ENCODE data around the gene PINLYP. TPM values are rescaled to one million over a fixed set of nuclear protein-coding genes. Genes with fewer than 3 reads are reported as not detected.
"Not testable (repeated sequence)": the region's sequence is repeated elsewhere in the genome, so short reads cannot be mapped to it uniquely, and the experiment has no call there.

The PINLYP gene
- polyA plus RNA-seq, 1 of the 3 experiments (the other 2 are of a cell fraction) = 5.5 TPM

- no peak overlapping the region for H2AFZ ChIP-seq (ENCODE audit: low read depth)
- WGBS (ENCODE audit: low lambda C conversion rate) = 80% methylated on average over 2 of the region's 2 CpGs
- H3K36me3 ChIP-seq (replicated peaks in 1 of 2; ENCODE audit: control insufficient read depth in 1 of 2, insufficient read depth in 2 of 2, low read length in 1 of 2) = peaks cover 15 to 20% of the 10 kb centered on the region in 2 experiments
- H4K20me1 ChIP-seq (ENCODE audit: insufficient read depth) = no peaks in the 10 kb centered on the region
- peaks cover 3% of the 10 kb centered on the region for H3F3A ChIP-seq (replicated peaks; ENCODE audit: insufficient read depth)
- no peak overlapping the region for H3K4me3 ChIP-seq (ENCODE audit: low read depth in 2 of 2, low read length in 1 of 2)
- H3K27me3 ChIP-seq (ENCODE audit: insufficient read depth) = no peaks in the 10 kb centered on the region
- peak; percentile 64; the same call in 1 of the 2 replicates for TF ChIP-seq MXI1 (IDR thresholded peaks at IDR 0.05; ENCODE audit: low read depth, low read length)
- TF ChIP-seq YY1 (IDR thresholded peaks at IDR 0.05; ENCODE audit: low read depth) = no peak
- TF ChIP-seq IRF3 (IDR thresholded peaks at IDR 0.05; ENCODE audit: low read depth, low read length) = no peak
- no peak for TF ChIP-seq SMC3 (IDR thresholded peaks at IDR 0.05; ENCODE audit: low read depth, low read length)
- no peak for TF ChIP-seq SIN3A (IDR thresholded peaks at IDR 0.05; ENCODE audit: borderline replicate concordance, low read depth, low read length)
- no peak for TF ChIP-seq EZH2phosphoT487 (IDR thresholded peaks at IDR 0.05; ENCODE audit: borderline replicate concordance, low read depth)
- TF ChIP-seq GATA2 (CRISPR knock-in tag; IDR thresholded peaks at IDR 0.05) = peak; percentile 49
- no peak for TF ChIP-seq FOXJ3 (CRISPR knock-in tag; IDR thresholded peaks at IDR 0.05)
- ChIA-PET CTCF (interaction anchor here (0.7 to 4.3 kb wide), 3 partner anchors 8 to 47 kb away, joined by 3 to 25 read pairs (median 3); no protein-coding TSS in a partner anchor), POLR2A (interaction anchor here (0.6 kb wide), 1 partner anchor 213 kb away, joined by 3 read pairs; no protein-coding TSS in a partner anchor)
- no peak overlapping the region for H3K4me2 ChIP-seq
- H3K79me2 ChIP-seq (ENCODE audit: insufficient read depth) = peaks cover 21% of the 10 kb centered on the region; the same call in 1 of the 2 replicates
- no peaks in the 10 kb centered on the region for H3K9me2 ChIP-seq
- H3K9ac ChIP-seq = no peak overlapping the region
- DNase-seq = peak; percentile 53
- no peaks in the 10 kb centered on the region for H3K9me3 ChIP-seq
- peak overlapping the region in 1 of 2 experiments; percentile 58; a peak in 2 of 4 replicates for H3K27ac ChIP-seq (ENCODE audit: low read depth in 2 of 2, low read length in 1 of 2)
- H3K4me1 ChIP-seq (ENCODE audit: control insufficient read depth in 1 of 2, insufficient read depth in 2 of 2, low read depth in 1 of 2, low read length in 1 of 2) = peaks cover 0 to 14% of the 10 kb centered on the region in 2 experiments; a peak in 1 of 4 replicates
Measured at GRCh38 chr19:43586346-43586745, 10.7 kb downstream of the PINLYP start.

- DNase-seq = not testable (repeated sequence)
Measured at GRCh38 chr19:43587029-43587428, 11.4 kb downstream of the PINLYP start.

GRCh38 chr19:43589277-43589676 is 13.7 kb downstream of the PINLYP start:
- DNase-seq = no peak
- H3K79me2 ChIP-seq (ENCODE audit: insufficient read depth) = peaks cover 42% of the 10 kb centered on the region
- H3K9me2 ChIP-seq = no peaks in the 10 kb centered on the region
- no peak overlapping the region for H3K4me3 ChIP-seq (ENCODE audit: low read depth in 2 of 2, low read length in 1 of 2)
- H3K9me3 ChIP-seq = no peaks in the 10 kb centered on the region
- H2AFZ ChIP-seq (ENCODE audit: low read depth) = no peak overlapping the region
- no peaks in the 10 kb centered on the region for H3K27me3 ChIP-seq (ENCODE audit: insufficient read depth)
- H3F3A ChIP-seq (replicated peaks; ENCODE audit: insufficient read depth) = no peaks in the 10 kb centered on the region
- POLR2A ChIA-PET = no interaction called here
- H3K36me3 ChIP-seq (replicated peaks in 1 of 2; ENCODE audit: control insufficient read depth in 1 of 2, insufficient read depth in 2 of 2, low read length in 1 of 2) = peaks cover 25 to 36% of the 10 kb centered on the region in 2 experiments
- CTCF ChIA-PET = interaction anchor here (1.4 to 1.7 kb wide), 3 partner anchors 34 to 63 kb away, joined by 4 to 8 read pairs (median 4); no protein-coding TSS in a partner anchor
- no peak overlapping the region for H3K4me2 ChIP-seq
- 87% methylated on average over 5 of the region's 5 CpGs for WGBS (ENCODE audit: low lambda C conversion rate)
- H3K4me1 ChIP-seq (ENCODE audit: control insufficient read depth in 1 of 2, insufficient read depth in 2 of 2, low read depth in 1 of 2, low read length in 1 of 2) = peaks cover 6 to 14% of the 10 kb centered on the region in 2 experiments; a peak in 2 of 4 replicates
- H3K9ac ChIP-seq = no peak overlapping the region
- H4K20me1 ChIP-seq (ENCODE audit: insufficient read depth) = peaks cover 6% of the 10 kb centered on the region; the same call in 1 of the 2 replicates
- no peak overlapping the region for H3K27ac ChIP-seq (ENCODE audit: low read depth in 2 of 2, low read length in 1 of 2)
- TF ChIP-seq ZBTB33 (IDR thresholded peaks at IDR 0.05; ENCODE audit: borderline replicate concordance, low read depth) (no peak), FOXJ3 (CRISPR knock-in tag; IDR thresholded peaks at IDR 0.05) (no peak), TAF1 (IDR thresholded peaks at IDR 0.05; ENCODE audit: borderline replicate concordance, low read depth, low read length) (no peak), MEF2A (IDR thresholded peaks at IDR 0.05; ENCODE audit: borderline replicate concordance, low read depth) (no peak), RFX5 (IDR thresholded peaks at IDR 0.05; ENCODE audit: low read length) (no peak), CHD2 (IDR thresholded peaks at IDR 0.05; ENCODE audit: low read length, partially characterized antibody) (no peak), SMC3 (IDR thresholded peaks at IDR 0.05; ENCODE audit: low read depth, low read length) (no peak), TCF12 (IDR thresholded peaks at IDR 0.05) (no peak), USF1 (IDR thresholded peaks at IDR 0.05; ENCODE audit: borderline replicate concordance, low read depth) (no peak), JUND (IDR thresholded peaks at IDR 0.05) (no peak), RCOR1 (IDR thresholded peaks at IDR 0.05; ENCODE audit: low read length) (no peak), EZH2phosphoT487 (IDR thresholded peaks at IDR 0.05; ENCODE audit: borderline replicate concordance, low read depth) (no peak), RAD21 (IDR thresholded peaks at IDR 0.05; ENCODE audit: low read length) (no peak), YY1 (IDR thresholded peaks at IDR 0.05; ENCODE audit: low read depth) (no peak)

More at GRCh38 chr19:43587029-43587428, 11.4 kb downstream of the PINLYP start:
- H3K4me1 ChIP-seq (ENCODE audit: control insufficient read depth in 1 of 2, insufficient read depth in 2 of 2, low read depth in 1 of 2, low read length in 1 of 2); H3K9me2 ChIP-seq; H3K9me3 ChIP-seq; H3K4me3 ChIP-seq (ENCODE audit: low read depth in 2 of 2, low read length in 1 of 2); H3K27ac ChIP-seq (ENCODE audit: low read depth in 2 of 2, low read length in 1 of 2); H3K27me3 ChIP-seq (ENCODE audit: insufficient read depth); H3K4me2 ChIP-seq; H3K9ac ChIP-seq; H2AFZ ChIP-seq (ENCODE audit: low read depth); H3F3A ChIP-seq (replicated peaks; ENCODE audit: insufficient read depth); H4K20me1 ChIP-seq (ENCODE audit: insufficient read depth): not testable (repeated sequence)
- WGBS (ENCODE audit: low lambda C conversion rate) = 91% methylated on average over 3 of the region's 3 CpGs
- POLR2A ChIA-PET = interaction anchor here (0.6 kb wide), 1 partner anchor 212 kb away, joined by 3 read pairs; no protein-coding TSS in a partner anchor
- Histone ChIP-seq H3K36me3 (replicated peaks in 1 of 2; ENCODE audit: control insufficient read depth in 1 of 2, insufficient read depth in 2 of 2, low read length in 1 of 2) (peaks cover 19 to 25% of the 10 kb centered on the region in 2 experiments), H3K79me2 (ENCODE audit: insufficient read depth) (peaks cover 28% of the 10 kb centered on the region; the same call in 1 of the 2 replicates)
- CTCF ChIA-PET = interaction anchor here (0.7 to 4.3 kb wide), 3 partner anchors 7 to 48 kb away, joined by 3 to 25 read pairs (median 3); no protein-coding TSS in a partner anchor
